Natural killer cell (primary cell): Measurements from ENCODE around the gene SORBS2. TPM values are rescaled to one million over a fixed set of nuclear protein-coding genes. Genes with fewer than 3 reads are reported as not detected.

ENCODE experiments used
- ATAC-seq, 3 donors: fragments of 150-1000 bp in 2 of 3; fragments of 200-7000 bp in 1 of 3; cut with Tn5 transposase; 1 replicate in 1 of 3; 2 replicates in 2 of 3; pipeline ENCODE4 v1.10.0; 2021; ENCODE audit warnings: mild to moderate bottlenecking in 2 of 3, moderate library complexity in 2 of 3
- DNase-seq, 2 donors: peaks; one replicate each; pipeline versions ENCODE4 v3.0.0 to v3.0.0-alpha.2; 2013 to 2021; ENCODE audit warnings: mixed read lengths in 1 of 2
- H3K27ac ChIP-seq: one replicate; pipeline ENCODE4 v1.5.1; 2013; ENCODE audit warnings: mild to moderate bottlenecking, low read length
- H3K27me3 ChIP-seq: one replicate; pipeline ENCODE4 v1.6.1; 2013; ENCODE audit warnings: low read length; ENCODE audit not compliant: control insufficient read depth, insufficient read depth
- H3K36me3 ChIP-seq: one replicate; pipeline ENCODE4 v1.6.1; 2013; ENCODE audit warnings: low read length; ENCODE audit not compliant: control insufficient read depth, insufficient read depth
- H3K4me1 ChIP-seq: one replicate; pipeline ENCODE4 v1.6.1; 2013; ENCODE audit warnings: low read length; ENCODE audit not compliant: control insufficient read depth, insufficient read depth
- H3K4me3 ChIP-seq: one replicate; pipeline ENCODE4 v1.5.1; 2013; ENCODE audit warnings: low read length
- H3K9me3 ChIP-seq: one replicate; pipeline ENCODE4 v1.6.1; 2013; ENCODE audit warnings: low read length; ENCODE audit not compliant: control insufficient read depth, insufficient read depth
- H3K27ac Mint-ChIP-seq, 2 donors: one replicate each; pipeline ENCODE4 v1.8.0; 2022; ENCODE audit warnings: mild to moderate bottlenecking in 2 of 2, mixed read lengths in 2 of 2, moderate library complexity in 1 of 2
- H3K27me3 Mint-ChIP-seq, 2 donors: one replicate each; pipeline ENCODE4 v1.8.0; 2022; ENCODE audit warnings: low read depth in 2 of 2, mixed read lengths in 2 of 2
- H3K36me3 Mint-ChIP-seq: one replicate; pipeline ENCODE4 v1.8.0; 2022; ENCODE audit warnings: mixed read lengths
- H3K4me1 Mint-ChIP-seq, 2 donors: one replicate each; pipeline ENCODE4 v1.8.0; 2022; ENCODE audit warnings: mixed read lengths in 2 of 2
- H3K4me3 Mint-ChIP-seq: one replicate; pipeline ENCODE4 v1.8.0; 2022; ENCODE audit warnings: mild to moderate bottlenecking, moderate library complexity, mixed read lengths
- H3K9me3 Mint-ChIP-seq, 2 donors: one replicate each; pipeline ENCODE4 v1.8.0; 2022; ENCODE audit warnings: mixed read lengths in 2 of 2
- CTCF ChIP-seq: fragments of 200-600 bp; IDR thresholded peaks from one replicate; pipeline ENCODE4 v1.8.0; 2022; ENCODE audit warnings: antibody characterized with exemption
- WGBS: methylation state at CpG from one replicate; pipeline ENCODE4 v1.1.7; 2013; ENCODE audit warnings: missing lambda C conversion rate; ENCODE audit not compliant: insufficient coverage; 5-methylcytosine and 5-hydroxymethylcytosine counted together
- intact Hi-C: fragments of 100-400 bp; cut with micrococcal nuclease; formaldehyde crosslinking; loops from one replicate; pipeline ENCODE4 v1.14.2; 2022
- total RNA-seq, 4 donors: library from RNA; stranded (reverse); fragments of 120-200 nt in 1 of 4; gene quantifications; one replicate each; pipeline versions ENCODE4 v1.2.3 to v1.2.4, GENCODE V29; 2013 to 2022

SORBS2 gene
- total RNA-seq, 3 donors from 2014 or later (not counting 1 experiment from before 2014, with no cell fraction given) = 10.2 to 15.6 (median 13.5) TPM

- DNase-seq = no peak
- H3K4me1 Mint-ChIP-seq = no peaks in the 10 kb centered on the region
- TF ChIP-seq CTCF = no peak
- Histone ChIP-seq H3K27me3 (no peaks in the 10 kb centered on the region), H3K9me3 (no peaks in the 10 kb centered on the region), H3K36me3 (no peaks in the 10 kb centered on the region), H3K4me3 (no peak overlapping the region), H3K27ac (no peak overlapping the region), H3K4me1 (no peaks in the 10 kb centered on the region)
- no peak overlapping the region for H3K27ac Mint-ChIP-seq
- H3K4me3 Mint-ChIP-seq = no peak overlapping the region
- H3K36me3 Mint-ChIP-seq = no peaks in the 10 kb centered on the region
- ATAC-seq = no peak
- peaks cover 0 to 7% of the 10 kb centered on the region in 2 donors for H3K27me3 Mint-ChIP-seq
- WGBS = 100% methylated on average over 1 of the region's 1 CpG
- no peaks in the 10 kb centered on the region for H3K9me3 Mint-ChIP-seq
- intact Hi-C loops = no loop called here
These were observed 154.3 kb downstream of the SORBS2 start for GRCh38 chr4:185657699-185658098.

GRCh38 chr4:185657183-185657582, 154.8 kb downstream of the SORBS2 start:
- WGBS = 90% methylated on average over 13 of the region's 14 CpGs
- H3K4me1 ChIP-seq = no peaks in the 10 kb centered on the region
- Mint-ChIP-seq H3K27me3 (peaks cover 0 to 7% of the 10 kb centered on the region in 2 donors), H3K27ac (no peak overlapping the region), H3K4me1 (no peaks in the 10 kb centered on the region), H3K9me3 (no peaks in the 10 kb centered on the region), H3K36me3 (no peaks in the 10 kb centered on the region), H3K4me3 (no peak overlapping the region)
- ATAC-seq = no peak
- no peak overlapping the region for H3K4me3 ChIP-seq
- no peak for TF ChIP-seq CTCF
- no peaks in the 10 kb centered on the region for H3K9me3 ChIP-seq
- H3K36me3 ChIP-seq = no peaks in the 10 kb centered on the region
- no peaks in the 10 kb centered on the region for H3K27me3 ChIP-seq
- DNase-seq = no peak
- no peak overlapping the region for H3K27ac ChIP-seq
- intact Hi-C loops = no loop called here

- Histone ChIP-seq H3K4me3 (no peak overlapping the region), H3K27ac (no peak overlapping the region), H3K36me3 (no peaks in the 10 kb centered on the region), H3K9me3 (no peaks in the 10 kb centered on the region), H3K4me1 (no peaks in the 10 kb centered on the region), H3K27me3 (no peaks in the 10 kb centered on the region)
- intact Hi-C loops = no loop called here
- DNase-seq = no peak
- Mint-ChIP-seq H3K9me3 (no peaks in the 10 kb centered on the region), H3K36me3 (no peaks in the 10 kb centered on the region), H3K4me3 (no peak overlapping the region), H3K4me1 (no peaks in the 10 kb centered on the region), H3K27ac (no peak overlapping the region), H3K27me3 (peaks cover 0 to 3% of the 10 kb centered on the region in 2 donors)
- ATAC-seq = no peak
- no peak for TF ChIP-seq CTCF
- 79% methylated on average over 6 of the region's 6 CpGs for WGBS
These were observed 155.5 kb downstream of the SORBS2 start for GRCh38 chr4:185656467-185656931.

GRCh38 chr4:185654965-185655554, 156.9 kb downstream of the SORBS2 start:
- Histone ChIP-seq H3K9me3 (no peaks in the 10 kb centered on the region), H3K4me3 (no peak overlapping the region), H3K27ac (no peak overlapping the region), H3K4me1 (no peaks in the 10 kb centered on the region), H3K27me3 (no peaks in the 10 kb centered on the region), H3K36me3 (no peaks in the 10 kb centered on the region)
- no peak overlapping the region for H3K27ac Mint-ChIP-seq
- no peak overlapping the region for H3K4me3 Mint-ChIP-seq
- no peaks in the 10 kb centered on the region for H3K9me3 Mint-ChIP-seq
- intact Hi-C loops = no loop called here
- H3K4me1 Mint-ChIP-seq = no peaks in the 10 kb centered on the region
- DNase-seq = no peak
- 57% methylated on average over 4 of the region's 4 CpGs for WGBS
- no peak for ATAC-seq
- peaks cover 0 to 3% of the 10 kb centered on the region in 2 donors for H3K27me3 Mint-ChIP-seq
- H3K36me3 Mint-ChIP-seq = no peaks in the 10 kb centered on the region
- no peak for TF ChIP-seq CTCF
